K562 (cell line): ENCODE data around the gene RAE1.

Experiments used
- EZH2 ChIP-seq: IDR thresholded peaks from 2 replicates; pipeline ENCODE4 v1.6.1; 2012; ENCODE audit warnings: low read depth, mild to moderate bottlenecking, inconsistent platforms, low read length, borderline replicate concordance
- JUNB ChIP-seq: fragments of 450-650 bp; formaldehyde crosslinking; conservative IDR thresholded peaks from 2 replicates; pipeline ENCODE4 v1.4.0; 2020; ENCODE audit warnings: mild to moderate bottlenecking
- NCOR1 ChIP-seq: fragments of 450-650 bp; IDR thresholded peaks from 2 replicates; pipeline ENCODE4 v1.6.1; 2016; ENCODE audit warnings: mild to moderate bottlenecking, moderate library complexity
- POLR2AphosphoS5 ChIP-seq: IDR thresholded peaks from 2 replicates; pipeline ENCODE4 v1.6.1; 2011; ENCODE audit warnings: mild to moderate bottlenecking, low read depth, low read length, moderate library complexity; ENCODE audit not compliant: control insufficient read depth, insufficient read depth
- PRPF4 ChIP-seq: fragments of 200-400 bp; formaldehyde crosslinking; IDR thresholded peaks from one replicate; pipeline ENCODE4 v1.6.1; 2017; ENCODE audit warnings: low read length, low read depth, mild to moderate bottlenecking; ENCODE audit not compliant: insufficient read depth, poor library complexity, severe bottlenecking
- SRF ChIP-seq, 2 experiments: fragments of 250-450, 450-650 bp in 1 of 2; sonication (Bioruptor Pico) in 1 of 2; sonication (generic) in 1 of 2; formaldehyde crosslinking; IDR thresholded peaks; 2 replicates each; pipeline versions ENCODE4 v1.5.0 to v1.5.1; 2020 to 2022; ENCODE audit warnings: mild to moderate bottlenecking in 1 of 2, missing genetic modification reagents in 1 of 2
- TCF7 ChIP-seq: sonication (generic); IDR thresholded peaks from 2 replicates; pipeline ENCODE4 v1.6.1; 2016; ENCODE audit warnings: antibody characterized with exemption, borderline replicate concordance
- ZNF384 ChIP-seq: IDR thresholded peaks from 2 replicates; pipeline ENCODE4 v1.6.1; 2012; ENCODE audit warnings: low read depth, low read length, improper control_type of control experiment
- TF ChIP-seq, protein P1 (sequence below), 3 experiments: IDR thresholded peaks in 2 of 3; conservative IDR thresholded peaks in 1 of 3; 2 replicates each; pipeline ENCODE4 v1.5.1; 2011 to 2012; ENCODE audit warnings: low read length in 3 of 3, mild to moderate bottlenecking in 3 of 3, control low read depth in 2 of 3, improper control_type of control experiment in 1 of 3, inconsistent platforms in 1 of 3, low read depth in 1 of 3, mixed read lengths in 1 of 3, moderate library complexity in 1 of 3; ENCODE audit not compliant: insufficient read depth in 2 of 3
- TF ChIP-seq, protein P2 (sequence below): fragments of 250-450 bp; sonication (Bioruptor Pico); IDR thresholded peaks from 2 replicates; pipeline ENCODE4 v1.4.0; 2020; ENCODE audit warnings: mild to moderate bottlenecking, moderate library complexity

DNA sequence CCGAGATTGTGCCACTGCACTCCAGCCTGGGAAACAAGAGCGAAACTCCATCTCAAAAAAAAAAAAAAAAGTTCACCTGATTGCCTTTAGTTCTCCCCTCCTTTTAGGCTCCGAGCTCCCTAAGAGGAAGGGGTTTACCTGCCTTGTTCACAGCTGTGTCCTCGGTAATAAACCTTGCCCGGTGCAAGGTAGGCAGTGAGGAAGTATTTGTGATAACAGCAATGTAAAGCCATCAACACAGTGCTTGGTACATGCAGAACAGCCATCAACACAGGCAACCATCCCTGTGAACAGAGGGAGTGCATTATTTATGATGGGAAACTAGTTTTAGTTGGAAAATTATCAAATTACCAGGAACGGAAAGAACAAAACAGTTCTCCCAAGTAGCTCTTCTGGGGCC is 23.2 kb upstream of the RAE1 start:
- no peak for TF ChIP-seq POLR2AphosphoS5
- TF ChIP-seq, protein P1, sequence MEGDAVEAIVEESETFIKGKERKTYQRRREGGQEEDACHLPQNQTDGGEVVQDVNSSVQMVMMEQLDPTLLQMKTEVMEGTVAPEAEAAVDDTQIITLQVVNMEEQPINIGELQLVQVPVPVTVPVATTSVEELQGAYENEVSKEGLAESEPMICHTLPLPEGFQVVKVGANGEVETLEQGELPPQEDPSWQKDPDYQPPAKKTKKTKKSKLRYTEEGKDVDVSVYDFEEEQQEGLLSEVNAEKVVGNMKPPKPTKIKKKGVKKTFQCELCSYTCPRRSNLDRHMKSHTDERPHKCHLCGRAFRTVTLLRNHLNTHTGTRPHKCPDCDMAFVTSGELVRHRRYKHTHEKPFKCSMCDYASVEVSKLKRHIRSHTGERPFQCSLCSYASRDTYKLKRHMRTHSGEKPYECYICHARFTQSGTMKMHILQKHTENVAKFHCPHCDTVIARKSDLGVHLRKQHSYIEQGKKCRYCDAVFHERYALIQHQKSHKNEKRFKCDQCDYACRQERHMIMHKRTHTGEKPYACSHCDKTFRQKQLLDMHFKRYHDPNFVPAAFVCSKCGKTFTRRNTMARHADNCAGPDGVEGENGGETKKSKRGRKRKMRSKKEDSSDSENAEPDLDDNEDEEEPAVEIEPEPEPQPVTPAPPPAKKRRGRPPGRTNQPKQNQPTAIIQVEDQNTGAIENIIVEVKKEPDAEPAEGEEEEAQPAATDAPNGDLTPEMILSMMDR (IDR thresholded peaks at IDR 0.05 in 2 of 3, conservative IDR thresholded peaks at IDR 0.05 in 1 of 3; ENCODE audit: insufficient read depth in 2 of 3, low read depth in 1 of 3, low read length in 3 of 3) = no peak
- no peak for TF ChIP-seq NCOR1
- no peak for TF ChIP-seq PRPF4
- TF ChIP-seq, protein P2, sequence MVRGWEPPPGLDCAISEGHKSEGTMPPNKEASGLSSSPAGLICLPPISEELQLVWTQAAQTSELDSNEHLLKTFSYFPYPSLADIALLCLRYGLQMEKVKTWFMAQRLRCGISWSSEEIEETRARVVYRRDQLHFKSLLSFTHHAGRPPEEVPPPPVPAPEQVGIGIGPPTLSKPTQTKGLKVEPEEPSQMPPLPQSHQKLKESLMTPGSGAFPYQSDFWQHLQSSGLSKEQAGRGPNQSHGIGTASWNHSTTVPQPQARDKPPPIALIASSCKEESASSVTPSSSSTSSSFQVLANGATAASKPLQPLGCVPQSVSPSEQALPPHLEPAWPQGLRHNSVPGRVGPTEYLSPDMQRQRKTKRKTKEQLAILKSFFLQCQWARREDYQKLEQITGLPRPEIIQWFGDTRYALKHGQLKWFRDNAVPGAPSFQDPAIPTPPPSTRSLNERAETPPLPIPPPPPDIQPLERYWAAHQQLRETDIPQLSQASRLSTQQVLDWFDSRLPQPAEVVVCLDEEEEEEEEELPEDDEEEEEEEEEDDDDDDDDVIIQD = no peak
- no peak for TF ChIP-seq TCF7
- no peak for TF ChIP-seq ZNF384
- TF ChIP-seq JUNB (CRISPR knock-in tag) = no peak
- TF ChIP-seq EZH2 = no peak
- TF ChIP-seq SRF (CRISPR knock-in tag; IDR thresholded peaks at IDR 0.05) = no peak
